ENCODE results near the gene E2F1.
"Not testable (repeated sequence)": the region's sequence is repeated elsewhere in the genome, so short reads cannot be mapped to it uniquely, and the experiment has no call there.

E2F1 gene

DNA sequence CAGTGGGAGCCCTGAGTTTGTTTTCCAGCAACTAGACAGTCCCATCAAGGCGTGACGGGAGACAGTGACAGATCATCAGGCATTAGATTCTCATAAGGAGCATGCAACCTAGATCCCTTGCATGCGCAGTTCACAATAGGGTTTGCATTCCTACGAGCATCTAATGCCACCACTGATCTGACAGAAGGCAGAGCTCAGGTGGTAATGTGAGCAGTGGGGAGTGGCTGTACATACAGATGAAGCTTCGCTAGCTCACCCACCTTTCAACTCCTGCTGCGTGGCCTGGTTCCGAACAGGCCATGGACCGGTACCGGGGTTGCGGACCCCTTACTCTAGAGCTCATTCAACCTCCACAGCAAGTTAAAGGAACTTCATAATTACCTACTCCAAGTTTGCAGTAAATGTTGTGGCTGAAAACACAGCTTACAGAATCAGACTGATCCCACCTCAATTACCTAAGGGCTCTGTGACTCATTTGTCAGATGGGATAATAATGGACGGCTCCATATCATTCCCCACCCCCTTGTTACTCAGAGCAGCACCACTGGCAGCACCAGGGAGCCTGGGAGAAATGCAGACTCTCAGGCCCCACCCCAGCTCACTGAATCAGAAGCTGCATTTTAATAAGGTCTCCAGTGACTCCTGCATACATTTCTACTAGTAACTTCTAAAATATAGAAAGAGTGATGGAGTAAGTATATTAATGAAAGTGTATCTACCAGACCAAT is 18.2 kb upstream of the E2F1 start:
- Histone ChIP-seq H3K9me3 (ENCODE audit: control insufficient read depth, low read length) (no peaks in the 10 kb centered on the region), H3K79me2 (no peaks in the 10 kb centered on the region), H3K4me2 (ENCODE audit: low read length) (no peak overlapping the region), H2AFZ (no peak overlapping the region), H3K4me3 (ENCODE audit: low read depth, low read length) (no peak overlapping the region), H3K27ac (no peak overlapping the region), H3K4me1 (peaks cover 3% of the 10 kb centered on the region), H3K27me3 (ENCODE audit: control insufficient read depth, insufficient read depth, low read length) (no peaks in the 10 kb centered on the region), H3K9ac (no peak overlapping the region), H3K36me3 (ENCODE audit: control insufficient read depth, insufficient read depth, low read length) (no peaks in the 10 kb centered on the region)
- TF ChIP-seq, protein P1, sequence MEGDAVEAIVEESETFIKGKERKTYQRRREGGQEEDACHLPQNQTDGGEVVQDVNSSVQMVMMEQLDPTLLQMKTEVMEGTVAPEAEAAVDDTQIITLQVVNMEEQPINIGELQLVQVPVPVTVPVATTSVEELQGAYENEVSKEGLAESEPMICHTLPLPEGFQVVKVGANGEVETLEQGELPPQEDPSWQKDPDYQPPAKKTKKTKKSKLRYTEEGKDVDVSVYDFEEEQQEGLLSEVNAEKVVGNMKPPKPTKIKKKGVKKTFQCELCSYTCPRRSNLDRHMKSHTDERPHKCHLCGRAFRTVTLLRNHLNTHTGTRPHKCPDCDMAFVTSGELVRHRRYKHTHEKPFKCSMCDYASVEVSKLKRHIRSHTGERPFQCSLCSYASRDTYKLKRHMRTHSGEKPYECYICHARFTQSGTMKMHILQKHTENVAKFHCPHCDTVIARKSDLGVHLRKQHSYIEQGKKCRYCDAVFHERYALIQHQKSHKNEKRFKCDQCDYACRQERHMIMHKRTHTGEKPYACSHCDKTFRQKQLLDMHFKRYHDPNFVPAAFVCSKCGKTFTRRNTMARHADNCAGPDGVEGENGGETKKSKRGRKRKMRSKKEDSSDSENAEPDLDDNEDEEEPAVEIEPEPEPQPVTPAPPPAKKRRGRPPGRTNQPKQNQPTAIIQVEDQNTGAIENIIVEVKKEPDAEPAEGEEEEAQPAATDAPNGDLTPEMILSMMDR (IDR thresholded peaks at IDR 0.05) = no peak

- no peak overlapping the region for H3K4me3 ChIP-seq (ENCODE audit: low read depth, low read length)
- no peak overlapping the region for H2AFZ ChIP-seq
- H3K4me1 ChIP-seq = peaks cover 3% of the 10 kb centered on the region
- no peaks in the 10 kb centered on the region for H3K79me2 ChIP-seq
- H3K9me3 ChIP-seq (ENCODE audit: control insufficient read depth, low read length) = no peaks in the 10 kb centered on the region
- TF ChIP-seq, protein P1 (IDR thresholded peaks at IDR 0.05) = no peak
- H3K4me2 ChIP-seq (ENCODE audit: low read length) = no peak overlapping the region
- H3K27me3 ChIP-seq (ENCODE audit: control insufficient read depth, insufficient read depth, low read length) = no peaks in the 10 kb centered on the region
- no peaks in the 10 kb centered on the region for H3K36me3 ChIP-seq (ENCODE audit: control insufficient read depth, insufficient read depth, low read length)
- H3K9ac ChIP-seq = no peak overlapping the region
- no peak overlapping the region for H3K27ac ChIP-seq
Measured at GRCh38 chr20:33703498-33704137, 17.4 kb upstream of the E2F1 start.

DNA sequence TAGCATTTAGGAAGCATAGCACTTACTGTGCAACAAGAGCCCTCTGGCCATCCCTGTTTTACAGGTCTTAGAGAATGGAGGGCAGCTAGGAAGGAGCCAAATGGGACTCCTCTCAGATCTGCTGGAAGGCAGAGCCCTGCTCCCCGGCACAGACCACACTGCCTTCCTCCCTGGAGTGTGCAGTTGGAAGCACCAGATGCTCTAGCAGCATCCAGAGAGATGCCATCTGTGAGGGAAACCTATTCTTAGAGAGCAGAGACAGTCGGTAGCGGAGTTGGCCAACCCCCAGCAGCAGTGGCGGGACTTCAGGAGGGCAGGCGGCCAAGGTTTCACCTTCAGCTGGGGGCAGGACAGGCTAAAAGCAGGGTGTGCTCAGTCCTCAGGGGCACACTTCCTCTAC is 16.7 kb upstream of the E2F1 start:
- H3K4me2 ChIP-seq (ENCODE audit: low read length) = no peak overlapping the region
- peak overlapping the region; percentile 38 for H2AFZ ChIP-seq
- H3K27ac ChIP-seq = no peak overlapping the region
- H3K27me3 ChIP-seq (ENCODE audit: control insufficient read depth, insufficient read depth, low read length) = no peaks in the 10 kb centered on the region
- no peak overlapping the region for H3K9ac ChIP-seq
- no peaks in the 10 kb centered on the region for H3K9me3 ChIP-seq (ENCODE audit: control insufficient read depth, low read length)
- peaks cover 3% of the 10 kb centered on the region for H3K4me1 ChIP-seq
- no peaks in the 10 kb centered on the region for H3K79me2 ChIP-seq
- no peak overlapping the region for H3K4me3 ChIP-seq (ENCODE audit: low read depth, low read length)
- no peaks in the 10 kb centered on the region for H3K36me3 ChIP-seq (ENCODE audit: control insufficient read depth, insufficient read depth, low read length)
- TF ChIP-seq, protein P1 (IDR thresholded peaks at IDR 0.05) = no peak

GRCh38 chr20:33701629-33702450 is 15.7 kb upstream of the E2F1 start:
- Histone ChIP-seq H3K4me1 (peaks cover 3% of the 10 kb centered on the region), H3K9ac (no peak overlapping the region), H3K27me3 (ENCODE audit: control insufficient read depth, insufficient read depth, low read length) (no peaks in the 10 kb centered on the region), H3K9me3 (ENCODE audit: control insufficient read depth, low read length) (no peaks in the 10 kb centered on the region), H3K4me2 (ENCODE audit: low read length) (no peak overlapping the region), H3K4me3 (ENCODE audit: low read depth, low read length) (no peak overlapping the region), H2AFZ (no peak overlapping the region), H3K79me2 (no peaks in the 10 kb centered on the region), H3K27ac (no peak overlapping the region), H3K36me3 (ENCODE audit: control insufficient read depth, insufficient read depth, low read length) (no peaks in the 10 kb centered on the region)
- TF ChIP-seq, protein P1 (IDR thresholded peaks at IDR 0.05) = no peak

DNA sequence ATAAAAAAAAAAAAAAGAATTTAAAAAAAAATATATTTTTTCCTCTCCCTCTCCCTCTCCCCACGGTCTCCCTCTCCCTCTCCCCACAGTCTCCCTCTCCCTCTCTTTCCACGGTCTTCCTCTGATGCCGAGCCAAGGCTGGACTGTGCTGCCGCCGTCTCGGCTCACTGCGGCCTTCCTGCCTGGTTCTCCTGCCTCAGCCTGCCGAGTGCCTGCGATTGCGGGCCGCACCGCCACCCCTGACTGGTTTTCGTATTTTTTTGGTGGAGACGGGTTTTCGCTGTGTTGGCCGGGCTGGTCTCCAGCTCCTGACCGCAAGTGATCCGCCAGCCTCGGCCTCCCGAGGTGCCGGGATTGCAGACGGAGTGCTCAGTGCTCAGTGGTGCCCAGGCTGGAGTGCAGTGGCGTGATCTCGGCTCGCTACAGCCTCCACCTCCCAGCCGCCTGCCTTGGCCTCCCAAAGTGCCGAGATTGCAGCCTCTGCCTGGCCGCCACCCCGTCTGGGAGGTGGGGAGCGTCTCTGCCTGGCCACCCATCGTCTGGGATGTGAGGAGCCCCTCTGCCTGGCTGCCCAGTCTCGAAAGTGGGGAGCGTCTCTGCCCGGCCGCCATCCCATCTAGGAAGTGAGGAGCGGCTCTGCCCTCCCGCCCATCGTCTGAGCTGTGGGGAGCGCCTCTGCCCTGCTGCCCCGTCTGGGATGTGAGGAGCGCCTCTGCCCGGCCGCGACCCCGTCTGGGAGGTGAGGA is 14.7 kb upstream of the E2F1 start:
- not testable (repeated sequence) for H3K27ac ChIP-seq; H3K4me3 ChIP-seq (ENCODE audit: low read depth, low read length); H3K4me2 ChIP-seq (ENCODE audit: low read length); H3K79me2 ChIP-seq; H2AFZ ChIP-seq; H3K4me1 ChIP-seq; H3K9me3 ChIP-seq (ENCODE audit: control insufficient read depth, low read length); H3K9ac ChIP-seq; H3K27me3 ChIP-seq (ENCODE audit: control insufficient read depth, insufficient read depth, low read length); H3K36me3 ChIP-seq (ENCODE audit: control insufficient read depth, insufficient read depth, low read length)

GRCh38 chr20:33698966-33699365 is 12.8 kb upstream of the E2F1 start:
- H3K27ac ChIP-seq; H3K79me2 ChIP-seq; H3K27me3 ChIP-seq (ENCODE audit: control insufficient read depth, insufficient read depth, low read length); H3K4me2 ChIP-seq (ENCODE audit: low read length); H3K36me3 ChIP-seq (ENCODE audit: control insufficient read depth, insufficient read depth, low read length); H3K4me3 ChIP-seq (ENCODE audit: low read depth, low read length); H3K9me3 ChIP-seq (ENCODE audit: control insufficient read depth, low read length); H2AFZ ChIP-seq; H3K4me1 ChIP-seq; H3K9ac ChIP-seq: not testable (repeated sequence)
